GM19043 (cell line): ENCODE data around the gene TBC1D4.

Source experiments
- ATAC-seq: cut with Tn5 transposase; IDR thresholded peaks from one replicate; pipeline ENCODE4 v1.9.1; 2021; ENCODE audit warnings: low read depth; ENCODE audit not compliant: unreplicated experiment

The TBC1D4 gene, protein sequence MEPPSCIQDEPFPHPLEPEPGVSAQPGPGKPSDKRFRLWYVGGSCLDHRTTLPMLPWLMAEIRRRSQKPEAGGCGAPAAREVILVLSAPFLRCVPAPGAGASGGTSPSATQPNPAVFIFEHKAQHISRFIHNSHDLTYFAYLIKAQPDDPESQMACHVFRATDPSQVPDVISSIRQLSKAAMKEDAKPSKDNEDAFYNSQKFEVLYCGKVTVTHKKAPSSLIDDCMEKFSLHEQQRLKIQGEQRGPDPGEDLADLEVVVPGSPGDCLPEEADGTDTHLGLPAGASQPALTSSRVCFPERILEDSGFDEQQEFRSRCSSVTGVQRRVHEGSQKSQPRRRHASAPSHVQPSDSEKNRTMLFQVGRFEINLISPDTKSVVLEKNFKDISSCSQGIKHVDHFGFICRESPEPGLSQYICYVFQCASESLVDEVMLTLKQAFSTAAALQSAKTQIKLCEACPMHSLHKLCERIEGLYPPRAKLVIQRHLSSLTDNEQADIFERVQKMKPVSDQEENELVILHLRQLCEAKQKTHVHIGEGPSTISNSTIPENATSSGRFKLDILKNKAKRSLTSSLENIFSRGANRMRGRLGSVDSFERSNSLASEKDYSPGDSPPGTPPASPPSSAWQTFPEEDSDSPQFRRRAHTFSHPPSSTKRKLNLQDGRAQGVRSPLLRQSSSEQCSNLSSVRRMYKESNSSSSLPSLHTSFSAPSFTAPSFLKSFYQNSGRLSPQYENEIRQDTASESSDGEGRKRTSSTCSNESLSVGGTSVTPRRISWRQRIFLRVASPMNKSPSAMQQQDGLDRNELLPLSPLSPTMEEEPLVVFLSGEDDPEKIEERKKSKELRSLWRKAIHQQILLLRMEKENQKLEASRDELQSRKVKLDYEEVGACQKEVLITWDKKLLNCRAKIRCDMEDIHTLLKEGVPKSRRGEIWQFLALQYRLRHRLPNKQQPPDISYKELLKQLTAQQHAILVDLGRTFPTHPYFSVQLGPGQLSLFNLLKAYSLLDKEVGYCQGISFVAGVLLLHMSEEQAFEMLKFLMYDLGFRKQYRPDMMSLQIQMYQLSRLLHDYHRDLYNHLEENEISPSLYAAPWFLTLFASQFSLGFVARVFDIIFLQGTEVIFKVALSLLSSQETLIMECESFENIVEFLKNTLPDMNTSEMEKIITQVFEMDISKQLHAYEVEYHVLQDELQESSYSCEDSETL (N-terminal part only)

GRCh38 chr13:75482070-75482819 lies at the start of gene TBC1D4:
TBC1D4 (minus strand) TSS chr13:75482169; CDS start chr13:75481767, 402 bp downstream.
- ATAC-seq, result peak; percentile 65

- ATAC-seq, result no peak
These were observed 48.6 kb upstream of the TBC1D4 start for GRCh38 chr13:75530549-75530961.

DNA sequence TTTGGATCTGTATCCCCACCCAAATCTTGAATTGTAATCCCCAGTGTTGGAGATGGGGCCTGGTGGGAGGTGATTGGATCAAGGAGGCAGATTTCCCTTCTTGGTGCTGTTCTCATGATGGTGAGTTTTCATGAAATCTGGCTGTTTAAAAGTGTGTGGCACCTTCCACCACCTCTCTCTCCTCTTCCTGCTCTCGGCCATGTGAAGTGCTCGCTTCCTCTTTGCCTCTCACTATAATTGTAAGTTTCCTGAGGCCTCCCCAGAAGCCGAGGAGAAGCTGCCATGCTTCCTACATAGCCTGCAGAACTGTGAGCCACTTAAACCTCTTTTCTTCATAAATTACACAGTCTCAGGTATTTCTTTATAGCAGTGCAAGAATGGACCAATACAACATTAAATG lies 40.0 kb upstream of the TBC1D4 start:
- ATAC-seq, result no peak

GRCh38 chr13:75518439-75519088 lies 36.6 kb upstream of the TBC1D4 start:
- no peak for ATAC-seq

GRCh38 chr13:75514080-75514995 lies 32.4 kb upstream of the TBC1D4 start:
- ATAC-seq, result no peak

- no peak for ATAC-seq
These were observed 31.3 kb upstream of the TBC1D4 start for GRCh38 chr13:75513271-75513670.

GRCh38 chr13:75512253-75512652 lies 30.3 kb upstream of the TBC1D4 start:
- peak; percentile 94 for ATAC-seq

GRCh38 chr13:75511051-75511625 lies 29.2 kb upstream of the TBC1D4 start:
- no peak for ATAC-seq

DNA sequence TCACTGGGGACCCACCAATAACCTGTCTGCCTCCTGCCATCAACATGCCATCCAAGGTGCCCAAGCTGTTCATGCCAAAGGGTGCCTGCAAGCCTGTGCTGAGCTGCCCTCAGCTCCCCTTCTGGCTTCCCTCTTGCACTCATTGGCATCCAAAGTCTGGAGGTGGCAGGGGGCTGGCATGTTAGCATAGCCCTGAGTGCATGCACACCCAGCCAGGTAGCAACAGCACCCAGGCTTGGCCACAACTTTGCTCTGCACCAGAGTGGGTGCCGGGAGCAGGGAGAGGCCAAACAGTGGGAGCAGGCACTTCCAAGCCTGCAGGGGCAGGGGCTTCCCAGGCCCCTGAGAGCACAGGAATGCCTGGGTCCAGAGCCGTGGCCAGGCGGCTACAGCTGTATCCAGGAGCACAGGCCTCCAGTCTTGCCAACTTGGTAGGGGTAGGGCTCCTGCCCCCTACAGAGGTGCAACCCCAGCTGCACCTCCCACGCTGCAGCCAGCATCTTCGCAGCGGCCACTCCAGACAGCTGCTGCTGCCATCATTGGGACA lies 26.1 kb upstream of the TBC1D4 start:
- no peak for ATAC-seq

GRCh38 chr13:75507027-75508001 lies 25.3 kb upstream of the TBC1D4 start:
- ATAC-seq, result no peak

- no peak for ATAC-seq
These were observed 24.0 kb upstream of the TBC1D4 start for GRCh38 chr13:75506018-75506417.

DNA sequence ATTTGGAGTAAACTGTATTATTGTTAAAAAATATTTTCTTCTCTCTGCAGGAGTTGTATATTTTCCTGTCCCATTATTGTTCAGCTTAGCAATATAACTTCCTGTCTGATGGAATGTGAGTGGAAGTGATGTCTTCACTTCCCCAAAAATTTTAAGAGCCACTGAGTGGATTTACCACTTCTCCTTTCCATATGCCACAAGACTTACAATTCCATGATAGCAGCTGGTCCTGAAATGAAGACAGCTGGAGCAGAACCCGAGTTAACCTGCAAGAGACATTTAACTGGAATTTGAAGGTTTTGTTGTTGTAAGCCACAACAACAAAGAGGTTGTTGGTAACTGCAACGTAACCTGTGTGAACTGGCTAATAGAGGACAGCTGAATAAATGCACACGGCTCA lies 23.4 kb upstream of the TBC1D4 start:
- no peak for ATAC-seq

DNA sequence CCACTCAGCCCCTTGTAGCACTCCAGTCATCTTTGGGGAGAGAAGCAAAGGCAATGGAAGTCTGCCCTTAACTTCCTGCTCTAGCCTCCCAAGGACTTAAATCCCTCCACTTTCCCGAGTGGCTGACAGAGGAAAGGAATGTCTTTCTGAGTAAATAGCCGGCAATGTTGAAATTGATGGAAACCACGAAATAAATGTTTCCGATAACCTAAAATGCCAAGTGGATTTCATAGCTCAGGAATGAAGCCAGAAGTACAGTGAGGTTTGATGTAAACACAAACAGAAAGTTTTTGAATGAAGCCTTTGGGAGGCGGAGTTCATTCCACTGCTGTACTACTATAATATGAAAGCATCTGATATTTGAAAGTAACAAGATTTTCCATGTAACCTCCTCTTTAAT lies 14.0 kb upstream of the TBC1D4 start:
- no peak for ATAC-seq

GRCh38 chr13:75494491-75494890 lies 12.5 kb upstream of the TBC1D4 start:
- ATAC-seq, result no peak

- no peak for ATAC-seq
These were observed 11.2 kb upstream of the TBC1D4 start for GRCh38 chr13:75493156-75493555.

- ATAC-seq, result no peak
These were observed 10.4 kb upstream of the TBC1D4 start for GRCh38 chr13:75492389-75492788.

- no peak for ATAC-seq
These were observed 9.4 kb upstream of the TBC1D4 start for GRCh38 chr13:75491376-75491775.
